Hypothalamus (tissue), 51 donors: ENCODE results near the gene ENAH.
A peak's percentile ranks its signal among the peaks of the same experiment; 100 is the strongest.
"Not testable (repeated sequence)": the region's sequence is repeated elsewhere in the genome, so short reads cannot be mapped to it uniquely, and the experiment has no call there.

Experiments used
- DNase-seq, 51 donors: peaks; one replicate each; lab custom pipeline; 2025; lab: John Stamatoyannopoulos, UW

Gene ENAH

DNA sequence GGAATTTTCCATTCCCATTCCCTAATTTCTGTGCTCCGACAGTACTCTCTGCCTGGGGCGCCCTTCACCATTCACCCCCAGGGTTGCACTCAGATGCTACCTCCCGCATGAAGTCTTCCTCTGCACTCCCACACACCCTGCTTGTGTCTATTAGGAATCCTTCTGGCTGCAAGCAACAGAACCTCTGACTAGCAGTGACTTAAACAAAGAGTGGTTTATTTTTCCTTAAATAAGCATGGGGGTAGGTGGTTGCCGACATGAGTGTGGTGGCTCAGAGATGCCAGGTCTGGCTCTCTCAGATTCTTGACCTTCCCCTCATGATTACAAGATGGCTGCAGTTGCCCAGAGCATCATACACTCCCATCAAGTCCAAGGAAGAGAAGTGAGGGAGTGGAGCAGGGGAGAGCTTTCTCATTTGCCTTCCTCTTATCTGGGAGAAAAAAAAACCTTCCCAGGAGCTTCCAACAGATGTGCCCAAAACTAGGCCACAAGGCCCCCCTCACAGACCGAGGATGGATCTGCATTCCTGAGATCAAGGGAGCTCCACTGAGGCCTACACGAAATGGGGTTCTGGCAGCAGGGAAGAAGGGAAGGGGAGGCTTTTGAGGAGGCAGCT, 175.5 kb downstream of the ENAH start:
- no peak for DNase-seq

GRCh38 chr1:225476538-225476988, 176.4 kb downstream of the ENAH start:
- no peak for DNase-seq

GRCh38 chr1:225476100-225476511, 176.8 kb downstream of the ENAH start:
- no peak for DNase-seq

GRCh38 chr1:225474986-225475820, 177.7 kb downstream of the ENAH start:
- DNase-seq, result peak in 47 of 51 donors; percentile 27 to 84 (median 56)

DNA sequence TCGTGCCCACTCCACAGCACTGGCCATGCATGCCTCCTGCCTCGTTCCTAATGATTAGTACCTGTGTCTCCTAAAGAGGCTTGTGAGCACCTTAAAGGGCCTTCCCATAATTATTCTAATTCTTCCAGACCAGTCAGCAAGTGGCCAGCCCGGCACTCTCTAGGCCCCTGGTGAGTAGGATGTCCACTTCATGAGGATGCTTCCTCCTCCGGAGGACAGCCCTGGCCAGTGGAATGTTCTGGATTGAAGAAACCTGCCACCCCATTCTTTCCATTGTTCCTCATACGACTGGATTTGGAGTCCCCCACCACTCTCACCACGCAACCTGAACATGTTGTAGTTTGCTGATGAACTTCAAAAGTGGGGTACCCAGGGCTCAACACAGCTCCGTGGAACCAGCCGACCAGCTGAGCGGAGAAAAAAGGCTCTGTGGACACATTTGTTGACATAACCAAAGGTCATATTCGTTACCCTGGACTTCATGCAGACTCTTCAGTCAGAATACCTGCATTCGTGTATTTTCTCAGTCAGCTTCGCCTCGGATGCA, 178.4 kb downstream of the ENAH start:
- peak in 1 of 51 donors; percentile 35 for DNase-seq

GRCh38 chr1:225473676-225474438, 179.1 kb downstream of the ENAH start:
- not testable (repeated sequence) for DNase-seq

GRCh38 chr1:225473266-225473665, 179.7 kb downstream of the ENAH start:
- peak in 10 of 51 donors; percentile 21 to 59 (median 31) for DNase-seq

DNA sequence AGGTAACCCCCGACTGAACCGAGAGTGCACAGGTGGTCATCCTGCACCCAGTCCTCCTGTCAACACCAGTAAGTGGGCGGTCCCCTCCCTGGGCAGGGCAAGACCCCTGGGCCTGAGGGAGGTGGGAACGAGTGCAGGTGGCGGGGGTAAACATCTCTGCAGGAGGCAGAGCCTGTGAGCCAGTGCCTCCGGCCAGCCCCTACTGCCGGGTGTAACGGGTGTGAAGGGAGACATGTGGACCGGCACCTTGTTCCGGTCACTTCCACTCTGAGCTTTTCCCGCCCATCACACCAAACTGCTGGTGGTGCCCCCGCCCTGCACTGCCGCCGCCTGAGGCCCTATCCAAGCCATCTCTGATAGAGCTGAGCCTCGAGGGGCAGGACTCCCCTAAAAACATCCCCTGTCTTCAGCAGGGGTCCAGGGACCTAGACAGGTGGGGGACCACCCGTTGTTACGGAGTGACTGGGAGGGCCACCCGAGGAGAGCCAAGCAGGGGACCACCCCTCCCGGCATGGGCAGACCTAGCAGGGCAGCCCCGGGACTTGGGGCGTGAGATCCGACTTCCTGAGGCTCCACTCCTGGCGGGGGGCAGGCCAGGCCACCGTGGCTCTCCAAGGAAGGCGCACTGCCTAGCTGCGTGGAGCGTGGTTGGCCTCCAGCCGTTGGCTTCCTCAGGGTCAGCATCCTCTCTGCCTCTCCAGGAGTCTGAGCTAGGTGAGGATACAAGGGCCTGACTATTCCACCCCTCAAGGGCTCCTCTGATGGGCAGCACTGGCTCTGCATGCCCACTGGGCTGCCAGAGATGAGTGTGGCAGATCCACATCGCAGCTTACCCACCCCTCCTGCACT, 181.2 kb downstream of the ENAH start:
- no peak for DNase-seq

DNA sequence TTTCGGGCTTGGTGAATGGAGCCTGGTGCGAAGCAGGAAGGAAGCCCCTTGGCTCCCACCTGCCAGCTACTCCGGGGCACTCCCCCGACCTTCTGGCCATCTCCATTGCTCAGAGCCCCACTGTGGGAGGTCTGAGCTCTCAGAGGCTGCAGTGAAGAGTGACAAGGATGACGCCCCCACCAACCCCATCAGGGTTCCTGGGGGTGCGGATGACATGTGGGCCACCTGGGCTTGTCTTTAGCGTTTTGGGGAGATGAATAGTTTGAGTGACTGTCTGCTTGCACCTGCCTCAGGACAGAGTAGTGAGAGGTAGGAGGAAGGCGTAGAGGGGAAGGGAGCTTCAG, 181.8 kb downstream of the ENAH start:
- no peak for DNase-seq

DNA sequence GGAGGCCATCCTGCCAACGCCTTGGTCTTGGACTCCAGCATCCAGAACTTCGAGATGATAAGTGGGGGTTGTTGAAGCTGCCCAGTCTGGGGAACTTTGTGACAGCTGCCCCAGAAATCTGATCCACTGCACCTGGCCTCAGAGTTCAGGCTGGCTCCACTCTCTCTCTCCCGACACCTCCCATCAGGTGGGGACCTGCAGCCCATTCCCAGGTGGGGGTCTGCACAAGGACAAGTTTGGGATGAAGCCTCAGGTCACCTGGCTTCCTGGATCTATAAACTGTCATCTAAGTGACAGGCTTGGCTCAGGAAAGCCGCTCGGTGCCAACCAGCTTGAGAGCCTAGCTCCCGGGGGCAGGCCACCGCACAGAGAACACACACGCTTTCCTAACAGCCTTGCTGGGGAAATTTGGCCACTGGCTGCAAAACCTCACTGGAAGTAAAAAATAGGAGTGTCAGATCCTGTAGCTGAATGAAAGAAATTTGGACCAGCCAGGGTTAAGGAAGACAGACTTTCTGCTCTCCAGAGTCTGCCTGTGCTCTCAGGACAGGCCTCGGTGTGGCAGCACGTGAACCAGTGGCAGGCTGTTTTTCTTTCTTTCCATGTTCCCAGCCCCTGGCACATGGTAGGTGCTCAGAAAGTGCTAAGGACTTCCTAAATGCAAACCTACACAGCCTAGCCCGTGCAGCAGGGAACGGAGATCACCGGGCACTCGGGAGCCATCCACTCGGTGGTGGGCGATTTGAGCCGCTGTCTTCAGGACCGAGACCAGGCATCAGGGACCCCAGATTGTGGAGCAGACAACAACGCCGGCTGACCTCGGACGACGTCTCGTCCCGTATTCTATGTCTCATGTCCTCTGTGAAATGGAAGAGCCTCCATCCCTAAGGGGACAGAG, 182.5 kb downstream of the ENAH start:
- DNase-seq, result no peak

GRCh38 chr1:225469051-225469450, 183.9 kb downstream of the ENAH start:
- no peak for DNase-seq

DNA sequence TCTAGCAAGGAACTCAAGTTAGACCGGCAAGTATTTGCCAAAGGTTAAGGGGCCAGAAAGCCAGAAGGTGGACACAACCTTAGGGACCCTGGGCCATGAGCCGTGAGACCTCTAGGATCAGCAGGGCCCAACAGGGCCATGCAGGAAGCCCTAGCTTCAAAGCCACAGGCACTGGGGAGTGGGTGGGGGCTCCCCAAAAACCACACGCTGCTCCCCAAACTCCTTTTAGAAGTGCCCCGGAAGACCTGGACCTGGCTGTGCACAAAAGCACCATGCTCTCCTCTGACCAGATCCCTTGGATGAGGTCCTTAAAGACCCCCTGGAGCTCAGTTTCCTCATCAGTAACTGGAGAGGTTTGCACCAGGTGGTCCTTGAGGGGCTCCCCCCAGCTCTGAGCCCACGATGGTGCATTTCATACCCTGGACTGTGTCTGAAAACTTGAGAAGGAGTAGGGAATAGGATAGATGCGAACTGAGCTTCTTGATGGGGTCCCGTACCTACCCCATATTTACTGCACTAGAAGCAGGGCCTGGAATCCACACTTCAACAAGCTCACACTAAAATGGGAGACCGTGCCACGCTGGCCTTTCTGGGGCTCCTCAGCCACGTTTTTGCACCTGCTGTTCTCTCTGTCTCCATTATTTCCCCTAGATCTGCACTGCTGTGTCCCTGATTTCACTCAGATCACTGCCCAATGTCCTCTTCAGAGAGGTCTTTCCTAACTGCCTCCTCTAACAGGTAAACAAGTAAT, 184.5 kb downstream of the ENAH start:
- DNase-seq, result no peak

- DNase-seq, result peak in 22 of 51 donors; percentile 10 to 44 (median 24)
Measured at GRCh38 chr1:225467193-225468020, 185.5 kb downstream of the ENAH start.

DNA sequence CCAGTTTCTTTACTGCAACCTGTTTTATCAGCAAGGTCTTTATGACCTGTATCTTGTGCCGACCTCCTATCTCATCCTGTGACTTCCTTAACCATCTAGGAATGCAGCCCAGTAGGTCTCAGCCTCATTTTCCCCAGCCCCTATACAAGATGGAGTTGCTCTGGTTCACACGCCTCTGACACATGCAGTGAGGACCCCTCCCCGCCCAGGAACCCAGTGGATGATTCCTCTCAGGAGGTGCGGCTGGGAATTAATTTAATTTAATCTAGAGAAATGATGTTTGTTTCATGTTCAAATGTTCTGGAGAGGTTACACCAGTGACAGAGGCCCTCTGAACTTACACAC, 186.1 kb downstream of the ENAH start:
- DNase-seq, result no peak

DNA sequence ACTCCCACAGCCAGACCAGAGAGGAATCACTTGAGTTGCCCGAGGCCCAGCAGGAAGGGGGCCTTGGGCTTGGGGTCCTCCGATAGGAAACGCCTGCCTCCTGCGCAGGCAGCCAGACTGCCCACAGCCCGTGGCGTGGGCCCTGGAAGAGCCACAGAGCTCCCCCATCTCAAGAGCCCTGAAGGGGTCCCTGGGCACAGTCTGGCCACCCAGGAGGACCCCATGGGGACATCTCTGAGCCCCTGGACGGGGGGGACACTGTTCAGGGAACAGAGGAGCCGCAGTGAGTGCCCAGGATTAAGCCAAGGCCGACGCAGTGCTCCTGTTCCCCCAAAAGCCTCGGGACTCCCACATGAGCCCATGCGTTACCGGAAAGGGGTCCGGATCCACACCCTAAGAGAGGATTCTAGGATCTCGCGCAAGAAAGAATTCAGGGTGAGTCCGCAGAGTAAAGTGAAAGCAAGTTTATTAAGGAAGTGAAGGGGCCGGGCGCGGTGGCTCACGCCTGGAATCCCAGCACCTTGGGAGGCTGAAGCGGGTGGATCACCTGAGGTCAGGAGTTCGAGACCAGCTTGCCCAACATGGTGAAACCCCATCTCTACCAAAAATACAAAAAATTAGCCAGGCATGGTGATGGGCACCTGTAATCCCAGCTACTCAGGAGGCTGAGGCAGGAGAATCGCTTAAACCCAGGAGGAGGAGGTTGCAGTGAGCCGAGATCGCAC, 187.0 kb downstream of the ENAH start:
- no peak for DNase-seq

- DNase-seq, result no peak
Measured at GRCh38 chr1:225464851-225465792, 187.8 kb downstream of the ENAH start.
